Stomach (tissue), 4 donors: ENCODE data around the gene IFNAR1.

Experiments used
- CTCF ChIP-seq, 7 experiments: fragments of 450-650 bp in 4 of 7; fragments of 200-600 bp in 3 of 7; sonication (generic) in 3 of 7; IDR thresholded peaks; one replicate each; pipeline ENCODE4 v1.5.1; 2016 to 2019; ENCODE audit warnings: antibody characterized with exemption in 7 of 7, control low read depth in 2 of 7, mild to moderate bottlenecking in 1 of 7
- EP300 ChIP-seq: sonication (generic); formaldehyde crosslinking; IDR thresholded peaks from one replicate; pipeline ENCODE4 v1.6.1; 2017; ENCODE audit warnings: antibody characterized with exemption
- POLR2A ChIP-seq, 4 donors: fragments of 450-650 bp; IDR thresholded peaks; one replicate each; pipeline ENCODE4 v1.6.1; 2016; ENCODE audit warnings: antibody characterized with exemption in 4 of 4, control low read depth in 2 of 4, mild to moderate bottlenecking in 1 of 4, moderate library complexity in 1 of 4
- POLR2AphosphoS5 ChIP-seq, 3 donors: sonication (generic); formaldehyde crosslinking; IDR thresholded peaks; one replicate each; pipeline ENCODE4 v1.6.1; 2016; ENCODE audit warnings: antibody characterized with exemption in 3 of 3

- TF ChIP-seq CTCF (IDR thresholded peaks at IDR 0.05) (no peak), POLR2A (IDR thresholded peaks at IDR 0.05) (no peak), EP300 (no peak), POLR2AphosphoS5 (IDR thresholded peaks at IDR 0.05) (no peak)
Observed at GRCh38 chr21:33368576-33368975, 43.8 kb downstream of the IFNAR1 start.
